Calu3 (cell line): Measurements from ENCODE around the gene GRIA4. TPM values are rescaled to one million over a fixed set of nuclear protein-coding genes. Genes with fewer than 3 reads are reported as not detected.

ENCODE experiments used
- BruUV-seq: library from RNA; stranded (reverse); fragments of 400-500 nt; replicated peaks from 2 replicates; lab custom pipeline; 2021; lab: Mats Ljungman, UMichigan
- CTCF ChIA-PET: fragments of 300-600 bp; sonication (Branson Sonifier 250); formaldehyde crosslinking; loops from one replicate; lab custom pipeline; 2022; ENCODE audit warnings: antibody characterized with exemption; lab: Charles Lee
- DNase-seq: peaks from one replicate; pipeline ENCODE4 v3.0.0; 2022
- H3K27ac Mint-ChIP-seq: one replicate; pipeline ENCODE4 v1.8.0; 2022; ENCODE audit warnings: mixed read lengths; ENCODE audit not compliant: unreplicated experiment
- H3K27me3 Mint-ChIP-seq: one replicate; pipeline ENCODE4 v1.8.0; 2022; ENCODE audit warnings: mixed read lengths; ENCODE audit not compliant: unreplicated experiment
- H3K36me3 Mint-ChIP-seq: one replicate; pipeline ENCODE4 v1.8.0; 2022; ENCODE audit warnings: mild to moderate bottlenecking, moderate library complexity, mixed read lengths; ENCODE audit not compliant: insufficient read depth, unreplicated experiment
- H3K4me1 Mint-ChIP-seq: one replicate; pipeline ENCODE4 v1.8.0; 2022; ENCODE audit warnings: mild to moderate bottlenecking, low read depth, mixed read lengths; ENCODE audit not compliant: unreplicated experiment
- H3K4me3 Mint-ChIP-seq: one replicate; pipeline ENCODE4 v1.8.0; 2022; ENCODE audit warnings: mild to moderate bottlenecking, low read depth, moderate library complexity, mixed read lengths; ENCODE audit not compliant: unreplicated experiment
- H3K9me3 Mint-ChIP-seq: one replicate; pipeline ENCODE4 v1.8.0; 2022; ENCODE audit warnings: low read depth, mixed read lengths; ENCODE audit not compliant: unreplicated experiment
- CTCF ChIP-seq: fragments of 200-600 bp; IDR thresholded peaks from one replicate; pipeline ENCODE4 v1.8.0; 2022; ENCODE audit warnings: antibody characterized with exemption; ENCODE audit not compliant: unreplicated experiment
- intact Hi-C: fragments of 100-400 bp; cut with micrococcal nuclease; formaldehyde crosslinking; loops from one replicate; pipeline ENCODE4 v1.10.0; 2022; ENCODE audit not compliant: unreplicated experiment
- total RNA-seq: library from RNA; stranded (reverse); gene quantifications from 2 replicates; pipeline ENCODE4 v1.2.3, GENCODE V29; 2022

The GRIA4 gene
- total RNA-seq, 1 experiment from 2014 or later = not detected

- no peak overlapping the region for H3K4me3 Mint-ChIP-seq
- intact Hi-C loops = no loop called here
- H3K27ac Mint-ChIP-seq = no peak overlapping the region
- TF ChIP-seq CTCF = no peak
- no peaks in the 10 kb centered on the region for H3K27me3 Mint-ChIP-seq
- CTCF ChIA-PET = no interaction called here
- H3K36me3 Mint-ChIP-seq = no peaks in the 10 kb centered on the region
- BruUV-seq = no TSS peak
- DNase-seq = no peak
- peaks cover 6% of the 10 kb centered on the region for H3K9me3 Mint-ChIP-seq
- no peaks in the 10 kb centered on the region for H3K4me1 Mint-ChIP-seq
Observed at GRCh38 chr11:105840391-105840790, 230.5 kb downstream of the GRIA4 start.

GRCh38 chr11:105852403-105852802 lies 242.5 kb downstream of the GRIA4 start:
- BruUV-seq = no TSS peak
- Mint-ChIP-seq H3K27me3 (no peaks in the 10 kb centered on the region), H3K9me3 (no peaks in the 10 kb centered on the region), H3K4me1 (no peaks in the 10 kb centered on the region), H3K27ac (no peak overlapping the region), H3K36me3 (no peaks in the 10 kb centered on the region), H3K4me3 (no peak overlapping the region)
- CTCF ChIA-PET = no interaction called here
- no peak for TF ChIP-seq CTCF
- intact Hi-C loops = no loop called here
- DNase-seq = no peak

GRCh38 chr11:105854269-105854668 lies 244.4 kb downstream of the GRIA4 start:
- Mint-ChIP-seq H3K27me3 (no peaks in the 10 kb centered on the region), H3K4me3 (no peak overlapping the region), H3K9me3 (no peaks in the 10 kb centered on the region), H3K4me1 (no peaks in the 10 kb centered on the region), H3K36me3 (no peaks in the 10 kb centered on the region), H3K27ac (no peak overlapping the region)
- CTCF ChIA-PET = no interaction called here
- no TSS peak for BruUV-seq
- no peak for DNase-seq
- no peak for TF ChIP-seq CTCF
- intact Hi-C loops = no loop called here

GRCh38 chr11:105856954-105857353 lies 247.1 kb downstream of the GRIA4 start:
- no peak for DNase-seq
- Mint-ChIP-seq H3K36me3 (no peaks in the 10 kb centered on the region), H3K9me3 (no peaks in the 10 kb centered on the region), H3K4me1 (no peaks in the 10 kb centered on the region), H3K27ac (no peak overlapping the region), H3K27me3 (no peaks in the 10 kb centered on the region), H3K4me3 (no peak overlapping the region)
- no peak for TF ChIP-seq CTCF
- CTCF ChIA-PET = no interaction called here
- intact Hi-C loops = no loop called here
- BruUV-seq = no TSS peak
